Activated CD4-positive, alpha-beta T cell treated with anti-CD3 and anti-CD28 coated beads, Interleukin-2, Interleukin-4, amounts not matched to agents 100 ng/mL and 50 ng/mL, durations not matched to agents 16 hours and 8 hours (primary cell): ENCODE measurements around the gene SHFL.
A peak's percentile ranks its signal among the peaks of the same experiment; 100 is the strongest.

Experiments
- DNase-seq: peaks from one replicate; pipeline ENCODE4 v3.0.0-alpha.2; 2020; ENCODE audit warnings: low spot score

The SHFL gene

DNA sequence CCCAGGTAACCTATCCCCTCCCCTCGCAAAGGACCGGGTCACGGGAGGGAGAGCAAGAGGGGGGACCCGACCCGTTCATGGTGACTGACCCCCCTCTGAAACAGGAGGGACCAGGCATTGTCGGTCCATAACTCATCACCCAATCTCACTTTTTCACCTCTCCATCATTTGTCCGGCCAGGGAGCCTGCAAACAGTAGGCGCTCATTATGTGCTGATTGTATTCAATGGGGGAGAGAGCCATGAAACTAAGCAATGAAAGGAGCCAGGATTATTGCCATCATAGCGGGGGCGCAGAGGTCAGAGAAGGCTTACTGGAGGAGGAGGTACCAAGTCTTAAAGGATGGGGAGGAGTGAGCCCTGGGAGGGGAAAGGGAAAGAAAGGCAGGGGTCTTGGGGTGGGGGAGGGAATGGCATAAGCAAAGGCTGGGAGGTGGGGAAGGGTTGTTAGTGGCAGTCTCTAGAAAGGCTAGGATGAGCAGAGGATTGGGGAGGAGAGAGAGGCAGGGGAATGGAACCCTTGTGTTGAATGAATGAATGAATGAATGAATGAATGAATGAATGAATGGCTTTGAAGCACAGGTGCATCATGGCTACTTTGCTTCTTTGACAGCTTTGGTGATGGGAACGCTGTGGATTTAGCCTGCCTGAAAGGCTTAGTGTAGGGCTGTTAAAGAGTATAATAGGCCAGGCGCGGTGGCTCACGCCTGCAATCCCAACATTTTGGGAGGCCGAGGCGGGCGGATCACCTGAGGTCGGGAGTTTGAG is 1.4 kb downstream of the SHFL start:
- no peak for DNase-seq

DNA sequence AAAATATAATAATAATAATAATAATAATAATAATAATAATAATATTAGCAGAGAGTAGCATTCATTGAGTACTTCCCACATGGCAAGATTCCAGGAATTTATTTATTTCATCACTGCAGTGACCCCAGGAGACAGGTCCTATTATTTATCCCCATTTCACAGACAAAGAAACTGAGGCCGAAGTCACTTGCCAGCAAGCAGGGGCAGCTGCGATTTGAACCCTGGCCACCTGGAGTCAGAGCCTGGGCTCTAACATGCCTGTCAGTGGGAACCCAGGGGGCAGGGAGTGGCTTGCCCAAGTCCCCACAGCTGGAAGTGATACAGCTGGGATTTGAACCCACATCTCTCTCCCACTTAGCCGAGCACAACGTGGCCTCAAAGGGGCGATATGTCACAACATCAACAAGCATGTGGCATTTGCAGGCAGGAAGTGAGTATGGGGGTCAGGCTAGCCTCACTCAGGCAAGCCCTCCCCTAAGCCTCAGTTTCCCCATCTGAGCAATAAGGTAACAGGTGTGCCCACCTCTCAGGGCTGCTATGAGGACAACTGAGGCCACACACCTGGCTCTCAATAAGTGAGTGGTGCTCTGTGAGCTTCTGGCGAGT is 2.9 kb downstream of the SHFL start:
- no peak for DNase-seq

DNA sequence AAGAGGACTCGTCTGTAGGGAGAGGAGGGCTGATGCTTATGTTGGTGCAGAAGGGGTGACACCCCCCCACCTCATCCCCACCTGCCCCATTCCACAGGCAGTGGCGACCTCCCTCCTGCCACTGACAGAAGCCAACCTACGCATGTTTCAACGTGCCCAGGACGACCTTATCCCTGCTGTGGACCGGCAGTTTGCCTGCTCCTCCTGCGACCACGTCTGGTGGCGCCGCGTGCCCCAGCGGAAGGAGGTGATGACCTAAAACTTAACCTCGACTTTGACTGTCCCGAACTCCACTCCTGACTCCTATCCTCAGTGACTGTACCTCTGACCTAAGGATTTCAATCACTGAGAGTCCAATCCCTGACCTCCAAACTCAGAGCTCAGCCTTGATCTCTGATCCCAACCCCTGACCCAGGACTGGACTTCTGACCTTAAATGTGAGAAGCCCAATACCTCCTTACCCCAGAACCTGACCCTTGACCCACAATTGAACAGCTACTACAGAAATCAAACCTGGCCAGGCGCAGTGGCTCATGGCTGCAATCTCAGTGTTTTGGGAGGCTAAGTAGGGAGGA is 3.8 kb downstream of the SHFL start:
- no peak for DNase-seq

DNA sequence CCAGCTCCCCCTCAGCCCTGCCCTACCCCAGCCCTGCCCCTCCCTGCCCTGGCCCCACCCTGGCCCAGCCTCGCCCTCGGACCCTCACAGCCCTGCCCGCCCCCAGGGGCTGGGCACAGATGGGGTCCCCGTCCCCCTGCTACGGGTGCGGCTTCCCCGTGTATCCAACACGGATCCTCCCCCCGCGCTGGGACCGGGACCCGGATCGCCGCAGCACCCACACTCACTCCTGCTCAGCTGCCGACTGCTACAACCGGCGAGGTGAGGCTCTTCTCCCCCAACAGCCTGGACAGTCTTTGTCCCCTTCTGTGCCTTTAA is 5.2 kb downstream of the SHFL start:
- no peak for DNase-seq

DNA sequence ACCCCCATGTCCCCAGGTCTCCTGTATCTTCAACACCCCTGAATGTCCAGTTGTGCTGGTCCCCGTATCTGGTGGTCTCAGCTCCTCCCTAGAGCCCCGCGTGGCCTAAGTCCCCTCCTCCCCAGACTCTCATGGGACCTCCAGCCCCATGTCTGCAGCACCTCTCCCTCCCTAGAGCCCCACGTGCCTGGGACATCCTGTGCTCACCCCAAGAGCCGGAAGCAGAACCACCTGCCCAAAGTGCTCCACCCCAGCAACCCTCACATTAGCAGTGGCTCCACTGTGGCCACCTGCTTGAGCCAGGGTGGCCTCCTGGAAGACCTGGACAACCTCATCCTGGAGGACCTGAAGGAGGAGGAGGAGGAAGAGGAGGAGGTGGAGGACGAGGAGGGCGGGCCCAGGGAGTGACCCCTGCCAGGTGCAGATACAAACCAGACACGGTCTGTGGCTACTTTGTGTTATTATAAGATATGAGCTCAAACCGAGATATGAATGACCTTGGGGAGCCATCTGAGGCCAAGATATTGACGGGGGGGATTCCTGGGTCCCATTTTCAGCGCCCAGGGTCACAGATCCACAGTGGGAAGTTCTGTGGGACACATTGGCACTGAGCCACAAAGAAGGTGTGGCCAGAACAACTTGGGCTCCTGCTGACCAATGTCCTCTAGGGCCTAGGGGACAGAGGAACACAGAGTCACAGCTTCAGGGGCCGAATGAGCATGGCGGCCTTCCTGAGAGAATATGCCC is 6.0 kb downstream of the SHFL start:
- no peak for DNase-seq

DNA sequence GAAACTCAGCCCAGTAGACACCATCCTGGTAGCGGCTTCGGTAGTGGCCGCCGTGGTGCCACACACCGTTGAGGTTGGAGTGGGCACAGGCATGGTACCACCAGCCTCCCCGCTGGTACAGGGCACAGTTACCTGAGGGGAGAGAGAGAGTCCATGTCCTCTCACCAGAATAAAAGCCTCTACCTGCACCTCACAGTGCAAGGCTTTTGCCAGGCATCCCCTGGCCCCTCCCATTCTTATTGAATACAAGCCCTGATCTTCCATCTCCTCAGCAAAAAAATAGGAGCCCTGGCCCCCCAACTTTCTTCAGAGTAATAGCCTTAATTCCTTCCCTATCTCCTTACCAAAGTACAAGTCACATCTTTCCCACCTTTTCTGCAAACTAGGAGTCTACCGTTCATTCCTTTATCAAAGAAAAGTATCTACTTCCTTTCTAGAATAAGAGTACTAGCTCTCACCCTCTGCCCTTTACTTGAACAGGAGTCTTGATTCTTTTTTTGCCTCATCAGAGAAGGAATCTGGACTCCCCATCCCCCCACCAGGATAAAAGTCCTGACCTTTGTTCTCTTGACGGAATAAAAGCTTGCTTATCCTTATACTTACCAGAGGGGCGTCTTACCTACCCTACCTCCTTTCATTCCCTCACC is 6.7 kb downstream of the SHFL start:
- DNase-seq: no peak

DNA sequence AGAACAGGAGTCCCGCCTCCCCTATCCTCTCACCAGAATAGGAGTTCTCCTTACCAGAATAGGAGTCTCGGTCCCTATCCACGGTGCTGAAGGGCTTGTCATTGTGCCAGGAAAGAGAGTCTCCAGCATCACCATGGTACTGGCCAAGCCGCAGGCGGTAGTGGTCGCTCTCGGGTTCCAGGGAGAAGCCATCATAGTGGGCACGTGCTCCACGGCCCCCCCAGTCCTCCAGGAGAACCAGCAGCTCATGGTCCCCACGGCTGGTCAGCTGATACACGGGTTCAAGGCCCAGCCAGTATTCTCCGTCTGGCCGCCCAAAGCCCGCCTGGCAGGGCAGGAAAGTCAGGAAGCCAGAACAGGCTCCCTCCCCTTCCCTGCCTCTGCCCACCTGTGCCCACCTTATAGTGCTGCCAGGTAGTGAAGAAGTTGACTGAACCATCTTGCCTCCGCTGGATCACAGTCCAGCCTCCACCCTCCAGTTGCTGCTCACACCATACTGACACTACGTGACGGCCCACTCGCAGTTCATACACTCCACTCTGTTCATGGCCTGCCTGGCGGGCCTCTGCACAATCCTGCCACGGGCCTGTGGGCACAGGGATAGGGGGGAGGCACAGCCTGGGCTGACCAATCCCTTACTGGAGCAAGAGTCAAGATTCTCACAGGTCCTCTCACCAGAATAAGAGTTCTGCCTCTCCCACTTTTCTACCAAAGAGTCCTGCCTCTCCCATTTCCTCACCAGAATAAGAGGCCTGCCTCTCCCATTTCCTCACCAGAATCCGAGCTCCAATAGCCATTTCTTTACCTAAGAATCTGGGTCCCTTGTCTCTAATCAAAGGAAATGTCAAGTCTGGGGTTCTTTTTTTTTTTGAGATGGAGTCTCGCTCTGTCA is 7.4 kb downstream of the SHFL start:
- no peak for DNase-seq

DNA sequence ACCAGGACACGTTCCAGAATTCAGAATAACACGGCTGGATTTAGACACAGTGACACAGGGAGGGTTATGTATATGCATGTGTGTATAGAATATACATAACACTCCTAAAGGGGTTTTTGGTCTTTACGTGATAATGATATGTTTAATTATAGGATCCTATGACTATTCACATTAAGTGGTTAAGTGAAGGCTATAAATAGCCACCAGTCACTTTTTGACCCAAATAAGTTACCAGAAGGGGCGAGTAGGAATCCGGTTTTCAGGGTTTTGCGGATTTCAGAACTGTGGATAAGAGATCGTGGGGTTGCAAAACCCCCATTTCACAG is 9.5 kb downstream of the SHFL start:
- no peak for DNase-seq

DNA sequence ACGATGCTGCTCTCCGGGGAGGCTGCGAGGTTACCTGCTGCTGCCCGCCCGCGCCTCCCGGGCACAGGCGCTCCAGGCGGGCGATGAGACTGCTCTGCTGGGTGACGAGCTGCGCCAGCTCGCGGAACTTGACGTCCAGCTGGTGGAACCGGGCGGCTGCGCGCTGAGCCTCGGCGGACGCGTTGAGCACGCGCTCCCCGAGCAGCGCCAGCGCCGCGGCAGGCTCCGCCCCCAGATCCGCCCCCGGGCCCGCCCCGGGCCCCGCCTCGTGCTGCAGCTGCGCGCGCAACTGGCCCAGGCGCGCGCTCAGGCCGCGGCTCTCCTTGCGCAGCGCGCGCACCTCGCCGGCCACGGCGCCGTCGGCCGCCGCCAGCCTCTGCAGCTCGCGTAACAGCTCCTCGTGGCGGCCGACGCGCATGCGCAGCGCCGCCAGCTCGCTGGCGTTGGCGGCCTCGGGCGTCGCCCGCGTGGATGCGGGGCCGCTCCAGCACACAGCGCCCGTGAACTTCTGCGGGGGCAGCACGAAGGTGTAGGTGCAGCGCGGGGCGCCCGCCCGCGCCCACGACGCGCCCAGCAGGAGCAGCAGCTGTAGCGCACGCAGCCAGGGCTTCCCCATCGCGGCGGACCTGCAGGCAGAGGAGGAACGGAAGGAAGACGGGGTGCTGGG is 10.0 kb downstream of the SHFL start:
- peak; percentile 90 for DNase-seq

DNA sequence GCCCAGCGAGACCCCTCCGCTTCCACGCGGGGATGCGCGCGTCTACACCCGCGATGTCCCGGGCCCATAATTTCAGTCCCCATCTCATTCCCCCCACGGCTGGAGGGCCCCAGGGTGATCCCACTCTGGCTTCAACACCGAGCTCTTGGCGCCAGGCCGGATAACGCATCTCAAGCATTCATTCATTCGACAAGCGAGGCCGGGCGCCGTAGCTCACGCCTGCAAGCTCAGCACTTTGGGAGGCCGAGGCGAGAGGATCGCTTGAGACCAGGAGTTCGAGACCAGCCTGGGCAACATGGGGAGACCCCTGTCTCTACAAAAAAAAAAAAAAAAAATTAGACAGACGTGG is 10.5 kb downstream of the SHFL start:
- DNase-seq: no peak

DNA sequence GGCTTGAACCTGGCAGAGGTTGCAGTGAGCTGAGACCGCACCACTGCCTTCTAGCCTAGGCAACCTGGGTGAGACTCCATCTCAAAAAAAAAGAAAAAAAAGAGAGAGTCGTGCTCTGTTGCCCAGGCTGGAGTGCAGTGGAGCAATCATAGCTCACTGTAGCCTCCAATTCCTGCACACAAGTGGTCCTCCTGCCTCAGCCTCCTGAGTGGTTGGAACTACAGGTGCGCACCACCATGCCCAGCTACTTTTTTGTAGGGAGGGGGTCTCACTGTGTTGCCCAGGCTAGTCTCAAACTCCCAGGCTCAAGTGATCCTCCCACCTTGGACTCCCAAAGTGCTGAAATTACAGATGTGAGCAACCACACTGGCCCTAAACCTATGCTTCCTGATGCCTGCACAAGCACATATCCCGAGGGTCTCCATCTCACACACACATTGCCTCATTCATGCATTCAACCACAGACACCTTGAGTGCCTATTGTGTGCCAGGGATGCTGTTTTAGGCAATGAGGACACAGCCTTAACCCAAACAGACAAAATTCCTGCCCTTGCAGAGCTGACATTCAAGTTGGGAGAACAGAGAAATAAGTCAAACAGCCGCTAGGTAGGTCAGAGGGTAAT is 14.2 kb downstream of the SHFL start:
- no peak for DNase-seq

DNA sequence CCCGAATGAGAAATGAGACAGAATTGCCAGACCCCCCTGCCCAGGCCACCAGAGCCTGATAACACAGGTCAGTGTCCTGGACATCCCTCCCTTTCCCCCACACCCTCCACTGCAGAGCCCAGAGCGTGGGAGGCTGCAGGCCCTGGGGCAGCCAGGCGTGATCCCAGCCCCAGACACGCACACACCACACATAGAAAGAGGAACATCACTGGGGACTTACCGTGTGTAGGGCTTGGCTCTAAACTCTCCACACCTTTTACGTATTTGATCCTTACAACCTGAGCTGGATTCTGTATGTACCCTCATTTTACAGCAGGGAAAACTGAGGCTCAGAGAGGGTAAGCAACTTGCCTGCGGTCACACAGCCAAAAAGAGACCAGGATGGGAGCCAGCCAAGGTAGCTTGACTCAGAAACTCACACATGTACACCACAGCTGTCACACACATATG is 16.7 kb downstream of the SHFL start:
- no peak for DNase-seq

DNA sequence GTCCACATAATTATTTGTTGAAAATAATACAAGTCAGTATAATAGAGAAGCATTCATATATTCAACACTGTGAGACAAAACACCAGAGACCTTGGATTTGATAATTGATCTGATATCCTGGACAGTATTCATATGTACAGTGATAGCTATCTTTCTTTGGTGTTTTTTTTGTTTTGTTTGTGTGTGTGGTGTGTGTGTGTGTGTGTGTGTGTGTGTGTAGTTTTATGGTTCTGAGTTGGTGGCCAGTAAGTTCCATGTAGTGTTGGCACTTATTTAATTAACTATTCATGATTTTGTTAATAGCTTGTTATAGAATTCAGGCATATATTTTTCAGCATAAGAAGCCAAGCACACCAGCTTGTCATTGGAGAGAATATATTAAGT is 18.0 kb downstream of the SHFL start:
- no peak for DNase-seq

DNA sequence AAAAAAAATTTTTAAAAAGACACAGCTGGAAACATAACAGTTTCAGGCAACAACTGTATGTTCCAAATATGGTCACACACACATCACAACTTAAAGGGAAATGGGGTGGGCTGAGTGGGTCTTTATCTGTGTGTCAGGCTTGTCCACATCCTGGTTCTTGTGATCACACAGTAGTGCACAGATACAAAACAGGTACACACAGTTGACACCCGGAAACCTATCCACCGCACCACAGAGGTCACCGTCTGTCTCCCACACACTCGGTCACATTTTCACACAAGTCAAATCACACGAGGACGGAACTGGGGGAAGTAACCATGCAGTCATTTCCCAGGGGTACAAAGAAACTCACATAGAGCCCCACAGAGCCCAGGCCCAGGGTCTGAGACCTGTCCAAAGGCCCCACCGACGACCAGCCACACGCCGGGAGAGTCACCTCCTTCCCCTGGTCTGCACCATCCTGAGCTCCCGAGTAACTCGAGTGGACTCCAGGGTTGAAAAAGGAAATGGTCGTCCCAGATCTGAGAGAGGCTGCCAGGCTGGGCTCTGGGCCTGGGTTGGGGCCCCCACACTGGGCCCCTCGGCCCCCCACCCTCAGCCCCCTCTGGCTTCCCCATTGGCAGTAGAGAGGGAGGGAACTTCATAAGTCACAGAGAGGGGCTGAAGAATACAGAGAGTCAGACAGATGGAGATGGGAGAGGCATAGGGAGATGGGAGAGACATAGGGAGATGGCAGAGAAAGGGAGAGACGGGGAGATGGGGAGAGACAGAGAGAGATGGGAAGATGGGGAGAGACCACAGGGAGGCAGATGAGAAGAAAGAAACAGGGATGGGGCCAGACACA is 18.8 kb downstream of the SHFL start:
- DNase-seq: peak; percentile 89

DNA sequence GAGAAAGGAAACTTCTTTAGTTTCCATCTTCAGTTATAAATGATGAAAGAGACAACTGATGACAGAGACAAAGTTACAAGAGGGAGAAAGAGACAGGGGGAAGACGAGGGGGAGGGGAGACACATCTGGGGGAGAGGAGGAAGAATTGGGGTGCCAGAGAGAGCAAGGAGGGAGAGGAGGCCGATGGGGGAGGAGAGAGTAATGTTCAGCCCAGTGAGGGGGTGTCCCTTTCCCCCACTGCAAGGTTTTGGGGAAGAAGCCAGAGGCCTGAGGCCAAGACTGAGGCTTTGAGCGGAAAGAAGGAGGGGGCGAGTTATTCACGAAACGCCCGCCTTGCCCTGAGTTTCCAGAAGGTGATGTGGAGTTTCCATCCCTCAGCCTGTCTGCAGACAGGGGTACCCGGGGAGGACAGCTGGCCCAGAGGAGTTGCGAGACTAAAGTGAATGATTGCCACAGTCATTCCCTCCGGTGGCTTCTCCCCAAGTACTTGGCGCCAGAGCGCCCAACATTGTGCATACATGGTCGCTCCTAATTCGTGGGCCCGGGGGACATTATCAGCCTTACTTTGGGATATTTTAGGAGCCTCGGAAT is 19.5 kb downstream of the SHFL start:
- DNase-seq: peak; percentile 60

DNA sequence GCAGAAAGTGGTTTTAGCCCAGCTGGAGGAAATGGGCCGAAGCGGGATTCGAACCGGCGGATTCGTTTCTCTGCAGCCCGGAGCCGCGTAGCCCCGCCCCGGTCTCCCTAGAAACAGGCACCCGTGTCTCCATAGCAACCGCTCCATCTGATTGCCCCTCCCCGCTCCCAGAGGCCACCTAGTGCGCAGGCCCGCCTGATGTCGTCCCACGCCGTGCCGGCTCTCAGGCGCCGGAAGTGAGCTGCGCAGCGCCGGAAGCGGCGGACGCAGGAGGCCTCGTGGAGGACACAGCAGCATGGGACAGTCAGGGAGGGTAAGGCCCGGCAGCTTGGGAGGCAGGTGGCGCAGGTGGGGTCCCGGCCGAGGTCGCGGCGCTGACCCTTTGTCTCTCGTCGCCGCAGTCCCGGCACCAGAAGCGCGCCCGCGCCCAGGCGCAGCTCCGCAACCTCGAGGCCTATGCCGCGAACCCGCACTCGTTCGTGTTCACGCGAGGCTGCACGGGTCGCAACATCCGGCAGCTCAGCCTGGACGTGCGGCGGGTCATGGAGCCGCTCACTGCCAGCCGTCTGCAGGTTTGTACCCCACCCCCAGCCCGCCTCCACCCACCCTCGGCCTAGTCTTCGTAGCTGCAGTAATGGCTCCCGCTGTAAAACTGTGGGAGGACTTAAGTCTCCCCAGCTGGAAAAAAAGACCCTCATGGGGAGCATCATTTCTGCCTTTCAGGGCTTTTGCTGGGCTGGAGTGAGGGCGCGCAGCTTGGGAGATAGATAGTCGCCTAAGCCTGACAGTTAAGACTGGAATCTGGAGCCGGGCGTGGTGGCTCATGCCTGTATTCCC is 20.2 kb downstream of the SHFL start, which contains the start of gene PPAN:
TSS of gene PPAN (plus strand) at position 263 of the 837 bp plus-strand sequence. CDS start at position 296, 33 bp downstream.
- peak; percentile 99 for DNase-seq

DNA sequence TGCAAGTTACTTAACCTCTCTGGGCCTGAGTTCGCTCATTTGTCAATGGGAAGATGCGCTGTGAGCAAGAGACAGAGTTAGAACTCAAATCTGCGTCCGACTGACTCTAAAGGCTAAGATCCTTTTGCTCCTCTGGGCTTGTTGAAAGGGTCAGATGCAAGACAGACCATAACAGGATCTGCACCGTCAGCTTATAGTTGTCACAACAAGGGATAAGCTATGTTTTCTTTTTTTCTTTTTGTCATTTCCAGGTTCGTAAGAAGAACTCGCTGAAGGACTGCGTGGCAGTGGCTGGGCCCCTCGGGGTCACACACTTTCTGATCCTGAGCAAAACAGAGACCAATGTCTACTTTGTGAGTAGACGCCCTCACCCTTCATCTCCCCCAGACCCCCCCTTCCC is 21.1 kb downstream of the SHFL start:
- DNase-seq: no peak

DNA sequence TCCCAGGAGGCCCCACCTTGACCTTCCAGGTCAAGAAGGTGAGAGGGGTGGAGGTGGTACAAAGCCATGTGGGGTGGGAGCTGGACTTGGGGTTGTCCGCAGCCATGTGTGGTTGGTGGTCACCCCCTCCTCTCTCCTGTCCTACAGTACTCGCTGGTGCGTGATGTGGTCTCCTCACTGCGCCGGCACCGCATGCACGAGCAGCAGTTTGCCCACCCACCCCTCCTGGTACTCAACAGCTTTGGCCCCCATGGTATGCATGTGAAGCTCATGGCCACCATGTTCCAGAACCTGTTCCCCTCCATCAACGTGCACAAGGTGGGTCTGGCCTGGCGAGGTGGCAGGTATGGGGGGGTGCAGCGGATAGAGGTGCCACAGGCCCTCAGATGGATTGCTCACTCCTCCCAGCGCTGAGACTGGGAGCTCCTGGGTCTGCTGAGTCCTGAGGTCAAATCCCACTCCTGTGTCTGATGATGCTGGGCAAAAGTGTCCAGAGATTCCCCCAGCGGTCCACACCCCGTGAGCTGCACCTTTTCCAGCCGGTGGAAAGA is 21.8 kb downstream of the SHFL start:
- no peak for DNase-seq
